SK-N-SH (cell line): ENCODE data around the gene SMIM29. TPM values are rescaled to one million over a fixed set of nuclear protein-coding genes. Genes with fewer than 3 reads are reported as not detected.

Source experiments
- CTCF ChIA-PET: fragments of 300-600, 350-600 bp; formaldehyde crosslinking; extraction: SDS; loops from one replicate; lab custom pipeline; 2021; lab: Yijun Ruan, JAX
- POLR2A ChIA-PET: fragments of 350-600 bp; sonication (Branson Sonifier 250); formaldehyde crosslinking; extraction: SDS; loops from one replicate; lab custom pipeline; 2020; ENCODE audit warnings: antibody characterized with exemption, inconsistent platforms; lab: Yijun Ruan, JAX
- DNase-seq: peaks from one replicate; pipeline ENCODE4 v3.0.0; 2012
- H2AFZ ChIP-seq: fragments of 200-600 bp; sonication (generic); 2 replicates; pipeline ENCODE4 v1.8.1; 2016; ENCODE audit warnings: antibody characterized with exemption, mild to moderate bottlenecking, low read depth
- H3F3A ChIP-seq: fragments of 200-600 bp; sonication (generic); replicated peaks from 2 replicates; pipeline ENCODE3; 2016; ENCODE audit warnings: antibody characterized with exemption, mild to moderate bottlenecking; ENCODE audit not compliant: insufficient read depth
- H3K27ac ChIP-seq, 2 experiments: fragments of 200-500 bp in 1 of 2; fragments of 200-600 bp in 1 of 2; sonication (Bioruptor generic) in 1 of 2; sonication (generic), shearing (Covaris generic) in 1 of 2; 2 replicates each; pipeline versions ENCODE4 v1.5.1 to v1.6.1; 2014 to 2016; ENCODE audit warnings: low read depth in 2 of 2, inconsistent platforms in 1 of 2, low read length in 1 of 2, mild to moderate bottlenecking in 1 of 2, mixed read lengths in 1 of 2
- H3K27me3 ChIP-seq: fragments of 200-600 bp; sonication (generic), shearing (Covaris generic); 2 replicates; pipeline ENCODE4 v1.6.1; 2016; ENCODE audit warnings: mixed run types; ENCODE audit not compliant: insufficient read depth
- H3K36me3 ChIP-seq, 2 experiments: fragments of 200-500 bp in 1 of 2; fragments of 200-600 bp in 1 of 2; sonication (Bioruptor generic) in 1 of 2; sonication (generic) in 1 of 2; replicated peaks in 1 of 2; 2 replicates each; pipeline versions ENCODE3 to v1.5.1; 2014 to 2016; ENCODE audit warnings: low read length in 1 of 2, mild to moderate bottlenecking in 1 of 2; ENCODE audit not compliant: insufficient read depth in 2 of 2, control insufficient read depth in 1 of 2
- H3K4me1 ChIP-seq, 2 experiments: fragments of 200-500 bp in 1 of 2; fragments of 200-600 bp in 1 of 2; sonication (Bioruptor generic) in 1 of 2; sonication (generic), shearing (Covaris generic) in 1 of 2; 2 replicates each; pipeline versions ENCODE4 v1.5.1 to v1.6.1; 2014 to 2016; ENCODE audit warnings: low read depth in 1 of 2, low read length in 1 of 2, mixed run types in 1 of 2; ENCODE audit not compliant: insufficient read depth in 2 of 2, control insufficient read depth in 1 of 2
- H3K4me2 ChIP-seq: fragments of 200-600 bp; sonication (generic), shearing (Covaris generic); 2 replicates; pipeline ENCODE4 v1.6.1; 2017; ENCODE audit warnings: mixed run types
- H3K4me3 ChIP-seq, 2 experiments: fragments of 200-500 bp in 1 of 2; fragments of 200-600 bp in 1 of 2; sonication (Bioruptor generic) in 1 of 2; sonication (generic), shearing (Covaris generic) in 1 of 2; 2 replicates each; pipeline versions ENCODE4 v1.5.1 to v1.8.1; 2014 to 2016; ENCODE audit warnings: low read depth in 2 of 2, inconsistent platforms in 1 of 2, low read length in 1 of 2, mild to moderate bottlenecking in 1 of 2, mixed read lengths in 1 of 2, moderate library complexity in 1 of 2
- H3K79me2 ChIP-seq: fragments of 200-600 bp; sonication (generic); 2 replicates; pipeline ENCODE4 v1.8.1; 2017; ENCODE audit warnings: mild to moderate bottlenecking; ENCODE audit not compliant: insufficient read depth
- H3K9ac ChIP-seq: fragments of 200-600 bp; sonication (generic); 2 replicates; pipeline ENCODE4 v1.6.1; 2017; ENCODE audit warnings: mixed run types
- H3K9me2 ChIP-seq: fragments of 200-600 bp; sonication (generic); 2 replicates; pipeline ENCODE4 v1.6.1; 2017; ENCODE audit warnings: mixed run types
- H3K9me3 ChIP-seq: fragments of 200-600 bp; sonication (generic); 2 replicates; pipeline ENCODE4 v1.6.1; 2017; ENCODE audit warnings: mixed run types, mild to moderate bottlenecking, moderate library complexity
- H4K20me1 ChIP-seq: fragments of 200-600 bp; sonication (generic); 2 replicates; pipeline ENCODE4 v1.6.1; 2017; ENCODE audit warnings: mild to moderate bottlenecking, mixed run types; ENCODE audit not compliant: insufficient read depth
- CHD2 ChIP-seq: fragments of 150-350 bp; IDR thresholded peaks from 2 replicates; pipeline ENCODE4 v1.6.1; 2018; ENCODE audit warnings: low read length; ENCODE audit not compliant: partially characterized antibody
- ELF1 ChIP-seq: IDR thresholded peaks from 2 replicates; pipeline ENCODE4 v1.4.0; 2012
- EZH2phosphoT487 ChIP-seq: fragments of 200-600 bp; sonication (generic); IDR thresholded peaks from 2 replicates; pipeline ENCODE4 v1.6.1; 2017; ENCODE audit warnings: low read depth, mixed run types, mild to moderate bottlenecking, antibody characterized with exemption, moderate library complexity, borderline replicate concordance
- FOSL2 ChIP-seq: IDR thresholded peaks from 2 replicates; pipeline ENCODE4 v1.4.0; 2012; ENCODE audit warnings: low read depth, mild to moderate bottlenecking, moderate library complexity, borderline replicate concordance
- FOXM1 ChIP-seq: IDR thresholded peaks from 2 replicates; pipeline ENCODE4 v1.4.0; 2012; ENCODE audit warnings: low read depth, mild to moderate bottlenecking
- GATA2 ChIP-seq: sonication (generic); formaldehyde crosslinking; IDR thresholded peaks from 2 replicates; pipeline ENCODE4 v1.5.0; 2020; ENCODE audit warnings: mild to moderate bottlenecking, missing genetic modification reagents
- JUND ChIP-seq: IDR thresholded peaks from 2 replicates; pipeline ENCODE4 v1.4.0; 2012
- MEF2A ChIP-seq: IDR thresholded peaks from 2 replicates; pipeline ENCODE4 v1.4.0; 2012; ENCODE audit warnings: low read depth, borderline replicate concordance
- MXI1 ChIP-seq: IDR thresholded peaks from 2 replicates; pipeline ENCODE4 v1.6.1; 2012; ENCODE audit warnings: mild to moderate bottlenecking, low read depth, low read length, improper control_type of control experiment
- NRF1 ChIP-seq: IDR thresholded peaks from 2 replicates; pipeline ENCODE4 v1.6.1; 2012; ENCODE audit warnings: low read depth, mild to moderate bottlenecking, low read length
- POLR2AphosphoS5 ChIP-seq: IDR thresholded peaks from 2 replicates; pipeline ENCODE4 v1.6.1; 2012; ENCODE audit warnings: low read depth, low read length
- RCOR1 ChIP-seq: fragments of 150-350 bp; IDR thresholded peaks from 2 replicates; pipeline ENCODE4 v1.6.1; 2017; ENCODE audit warnings: antibody characterized with exemption, low read length
- RXRA ChIP-seq: IDR thresholded peaks from 2 replicates; pipeline ENCODE4 v1.4.0; 2012; ENCODE audit warnings: low read depth, mild to moderate bottlenecking, borderline replicate concordance
- SIN3A ChIP-seq: IDR thresholded peaks from 2 replicates; pipeline ENCODE4 v1.6.1; 2012; ENCODE audit warnings: low read depth, mild to moderate bottlenecking, low read length, moderate library complexity, borderline replicate concordance
- SMC3 ChIP-seq: IDR thresholded peaks from 2 replicates; pipeline ENCODE4 v1.6.1; 2012; ENCODE audit warnings: low read depth, low read length, improper control_type of control experiment
- TCF12 ChIP-seq: IDR thresholded peaks from 2 replicates; pipeline ENCODE4 v1.4.0; 2012
- YY1 ChIP-seq: IDR thresholded peaks from 2 replicates; pipeline ENCODE4 v1.4.0; 2012; ENCODE audit warnings: low read depth, mild to moderate bottlenecking
- WGBS: methylation state at CpG from one replicate; pipeline ENCODE4 v1.1.6; 2017; ENCODE audit warnings: low lambda C conversion rate; 5-methylcytosine and 5-hydroxymethylcytosine counted together
- polyA plus RNA-seq, 3 experiments: library from polyadenylated mRNA; depleted of rRNA; stranded (reverse); fragments of >200 nt; gene quantifications; 2 replicates each; pipeline ENCODE4 v1.2.3, GENCODE V29; 2012
- TF ChIP-seq, protein P1 (sequence below): fragments of 150-350 bp; IDR thresholded peaks from 2 replicates; pipeline ENCODE4 v1.6.1; 2017; ENCODE audit warnings: antibody characterized with exemption, low read length, low read depth, borderline replicate concordance

SMIM29 gene
- polyA plus RNA-seq, 1 of the 3 experiments (the other 2 are of a cell fraction): 50.2 TPM

DNA sequence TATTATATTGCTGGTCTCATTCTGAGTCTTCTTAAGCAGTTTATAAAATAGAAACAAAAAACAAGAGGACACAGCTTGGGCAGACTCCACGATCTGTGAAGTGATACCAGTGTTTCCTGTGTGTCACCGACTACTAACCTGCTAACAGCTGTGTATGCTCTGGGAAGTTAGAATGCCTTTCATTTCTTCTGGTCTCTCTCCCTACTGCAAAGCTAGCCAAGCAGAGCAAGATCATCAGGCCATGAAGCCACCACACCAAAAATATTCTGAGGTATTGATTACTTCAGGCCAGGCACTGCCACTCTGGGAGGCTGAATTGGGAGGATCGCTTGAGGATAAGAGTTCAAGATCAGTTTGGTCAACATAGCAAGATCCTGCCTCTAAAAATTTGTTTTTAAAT, 46.9 kb upstream of the SMIM29 start:
- DNase-seq: no peak
- ChIA-PET POLR2A (no interaction called here), CTCF (interaction anchor here (0.9 kb wide), 2 partner anchors 14 to 46 kb away, joined by 3 to 6 read pairs; partner anchors contain the start of gene SMIM29)
- no peaks in the 10 kb centered on the region for H3K9me2 ChIP-seq
- no peaks in the 10 kb centered on the region; a peak in 2 of 4 replicates for H3K4me1 ChIP-seq
- no peak overlapping the region for H3K4me2 ChIP-seq
- peaks cover 17 to 20% of the 10 kb centered on the region in 2 experiments for H3K36me3 ChIP-seq
- no peak overlapping the region for H2AFZ ChIP-seq
- WGBS: 96% methylated on average over 3 of the region's 3 CpGs
- H3K9ac ChIP-seq: no peak overlapping the region
- no peaks in the 10 kb centered on the region for H3K9me3 ChIP-seq
- no peaks in the 10 kb centered on the region for H3K27me3 ChIP-seq
- H3K27ac ChIP-seq: no peak overlapping the region
- H4K20me1 ChIP-seq: 0 out of 2 replicates have a peak, but pooled peaks cover 2% of the 10 kb centered on the region
- no peak overlapping the region for H3K4me3 ChIP-seq
- TF ChIP-seq SMC3: no peak
- peaks cover 19% of the 10 kb centered on the region for H3K79me2 ChIP-seq
- H3F3A ChIP-seq: no peaks in the 10 kb centered on the region

DNA sequence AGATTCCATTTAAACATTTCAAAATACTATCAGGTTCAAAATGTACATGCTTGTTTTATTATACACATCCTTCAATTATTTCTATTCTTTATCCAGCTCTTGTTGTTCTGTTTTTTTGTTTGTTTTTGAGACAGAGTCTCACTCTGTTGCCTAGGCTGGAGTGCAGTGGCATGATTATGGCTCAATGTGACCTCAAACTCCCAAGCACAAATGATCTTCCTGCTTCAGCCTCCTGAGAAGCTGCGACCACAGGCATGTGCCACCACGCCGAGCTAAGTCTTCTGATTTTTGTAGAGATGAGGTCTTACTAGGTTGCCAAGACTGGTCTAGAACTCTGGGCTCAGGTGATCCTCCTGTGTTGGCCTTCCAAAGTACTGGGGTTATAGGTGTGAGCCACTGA, 44.1 kb upstream of the SMIM29 start:
- Histone ChIP-seq H3K4me1 (no peaks in the 10 kb centered on the region; a peak in 1 of 4 replicates), H3K9ac (no peak overlapping the region), H3K9me3 (no peaks in the 10 kb centered on the region), H3F3A (no peaks in the 10 kb centered on the region), H3K27me3 (no peaks in the 10 kb centered on the region), H3K36me3 (peaks cover 23 to 25% of the 10 kb centered on the region in 2 experiments), H3K79me2 (0 out of 2 replicates have a peak, but pooled peaks cover 2% of the 10 kb centered on the region), H2AFZ (no peak overlapping the region), H3K9me2 (no peaks in the 10 kb centered on the region), H3K4me3 (no peak overlapping the region), H3K27ac (no peak overlapping the region), H3K4me2 (no peak overlapping the region), H4K20me1 (0 out of 2 replicates have a peak, but pooled peaks cover 2% of the 10 kb centered on the region)
- DNase-seq: no peak
- ChIA-PET POLR2A (no interaction called here), CTCF (no interaction called here)
- 98% methylated on average over 3 of the region's 3 CpGs for WGBS
- TF ChIP-seq EZH2phosphoT487 (no peak), SIN3A (no peak), GATA2 (CRISPR knock-in tag) (no peak), SMC3 (no peak), ELF1 (no peak), POLR2AphosphoS5 (no peak), MXI1 (no peak), MEF2A (no peak), JUND (no peak), YY1 (no peak), FOXM1 (no peak), NRF1 (no peak), RXRA (no peak), CHD2 (no peak), TCF12 (no peak), RCOR1 (no peak), FOSL2 (no peak)
- TF ChIP-seq, protein P1, sequence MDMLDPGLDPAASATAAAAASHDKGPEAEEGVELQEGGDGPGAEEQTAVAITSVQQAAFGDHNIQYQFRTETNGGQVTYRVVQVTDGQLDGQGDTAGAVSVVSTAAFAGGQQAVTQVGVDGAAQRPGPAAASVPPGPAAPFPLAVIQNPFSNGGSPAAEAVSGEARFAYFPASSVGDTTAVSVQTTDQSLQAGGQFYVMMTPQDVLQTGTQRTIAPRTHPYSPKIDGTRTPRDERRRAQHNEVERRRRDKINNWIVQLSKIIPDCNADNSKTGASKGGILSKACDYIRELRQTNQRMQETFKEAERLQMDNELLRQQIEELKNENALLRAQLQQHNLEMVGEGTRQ: no peak
